GF-D8 (cell line): ENCODE data around the gene FAM90A1.
A peak's percentile ranks its signal among the peaks of the same experiment; 100 is the strongest.
"Not testable (repeated sequence)": the region's sequence is repeated elsewhere in the genome, so short reads cannot be mapped to it uniquely, and the experiment has no call there.

ENCODE experiments used
- DNase-seq: peaks from one replicate; lab custom pipeline; 2025; lab: John Stamatoyannopoulos, UW

The FAM90A1 gene

DNA sequence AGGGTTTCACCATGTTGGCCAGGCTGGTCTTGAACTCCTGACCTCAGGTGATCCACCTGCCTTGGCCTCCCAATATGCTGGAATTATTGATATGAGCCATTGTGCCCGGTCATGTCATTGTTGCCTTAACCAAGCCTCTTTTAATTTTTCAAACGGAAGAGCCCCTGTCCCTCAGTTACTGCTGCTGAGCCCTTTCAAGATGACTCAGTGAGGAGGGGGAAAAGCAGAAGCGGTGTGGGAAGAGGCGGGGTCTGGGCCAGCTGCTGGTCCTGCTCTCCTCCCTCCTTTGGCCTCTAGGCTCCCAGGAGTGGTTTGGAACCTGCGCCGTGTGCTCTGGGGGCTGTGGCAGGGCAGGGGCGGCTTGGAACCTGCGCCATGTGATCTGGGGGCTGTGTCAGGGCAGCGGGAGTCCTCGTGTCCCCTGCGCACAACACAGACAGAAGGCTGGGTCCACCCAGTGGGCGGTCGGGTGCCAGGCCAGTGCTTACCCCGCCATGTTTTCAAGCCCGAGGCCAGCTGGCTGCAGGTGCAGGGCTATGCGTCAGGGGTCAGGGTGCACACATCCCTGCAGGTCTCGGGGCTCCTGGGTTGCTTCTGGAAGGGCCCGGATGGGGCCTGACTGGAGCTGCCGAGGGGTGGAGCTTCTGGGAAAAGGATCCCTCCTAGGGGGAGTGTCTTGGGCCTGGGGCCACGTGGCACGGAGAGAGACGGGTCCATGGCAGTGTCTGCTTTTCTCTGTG is at the start of gene FAM90A1:
FAM90A1 (minus strand) TSS at position 627 of the 740 bp plus-strand sequence. CDS start 2,786 bp downstream, outside the sequence.
- DNase-seq = not testable (repeated sequence)

- DNase-seq = not testable (repeated sequence)
These were observed 49.0 kb upstream of the FAM90A1 start for GRCh38 chr12:8276397-8276796.

DNA sequence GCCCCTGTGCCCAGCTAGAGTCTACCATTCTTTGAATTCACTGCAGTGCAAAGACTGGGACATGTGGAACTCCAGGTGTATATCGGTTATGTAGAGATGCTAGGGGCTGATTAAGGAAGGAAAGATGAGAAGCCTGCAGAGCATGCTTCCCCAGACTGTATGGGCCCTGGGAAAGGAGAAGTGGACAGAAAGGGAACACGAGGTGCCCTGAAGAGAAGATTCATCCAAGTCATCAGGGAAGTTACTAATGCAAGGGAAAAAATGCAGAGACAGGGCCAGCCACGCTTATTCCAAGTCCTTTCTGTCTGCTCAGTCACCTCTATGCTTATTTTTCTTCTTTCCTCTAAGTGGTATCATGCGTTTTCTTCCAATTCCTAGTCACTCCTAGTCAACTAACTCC is 39.3 kb upstream of the FAM90A1 start:
- not testable (repeated sequence) for DNase-seq

DNA sequence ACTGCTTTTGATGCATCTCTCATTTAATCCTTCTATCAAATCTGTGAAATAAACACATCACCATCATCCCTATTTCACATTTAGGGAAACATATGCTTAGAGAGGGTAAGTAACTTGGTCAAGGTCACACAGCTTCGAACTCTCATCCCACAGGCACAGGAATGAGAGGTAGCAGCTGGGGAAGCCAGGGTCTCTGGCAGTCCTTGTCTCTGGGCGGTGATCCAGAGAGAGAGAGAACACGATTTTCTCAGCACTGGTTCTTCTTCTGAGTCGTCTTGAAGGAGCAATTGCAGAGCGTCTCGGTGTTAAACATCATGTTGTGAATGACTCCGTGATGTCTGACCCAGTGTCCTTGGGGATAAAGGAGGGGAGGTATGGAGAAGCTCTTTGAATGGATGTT is 36.8 kb upstream of the FAM90A1 start:
- not testable (repeated sequence) for DNase-seq

DNA sequence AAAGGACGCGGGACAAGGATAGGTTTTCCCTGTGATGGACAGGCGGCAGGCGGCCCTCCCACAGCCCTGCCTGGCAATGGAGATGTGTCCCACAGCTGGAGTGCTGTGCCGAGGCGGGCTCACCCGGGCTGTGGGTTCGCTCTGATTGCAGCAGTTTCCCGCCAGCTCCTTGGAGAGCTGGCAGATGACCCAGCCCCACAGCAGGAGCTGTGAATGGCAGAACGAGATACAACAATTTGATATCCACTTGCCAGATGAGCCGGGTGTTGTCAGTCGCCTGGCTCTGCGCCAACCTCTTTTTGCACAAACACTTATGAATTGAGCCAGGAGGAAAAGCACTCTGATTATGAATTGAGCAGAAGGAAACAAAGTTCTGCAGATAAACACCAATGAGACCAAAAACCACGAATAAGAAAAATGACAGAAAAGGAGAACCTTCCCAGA is 33.7 kb upstream of the FAM90A1 start:
- not testable (repeated sequence) for DNase-seq

GRCh38 chr12:8256356-8256755 is 28.9 kb upstream of the FAM90A1 start:
- not testable (repeated sequence) for DNase-seq

DNA sequence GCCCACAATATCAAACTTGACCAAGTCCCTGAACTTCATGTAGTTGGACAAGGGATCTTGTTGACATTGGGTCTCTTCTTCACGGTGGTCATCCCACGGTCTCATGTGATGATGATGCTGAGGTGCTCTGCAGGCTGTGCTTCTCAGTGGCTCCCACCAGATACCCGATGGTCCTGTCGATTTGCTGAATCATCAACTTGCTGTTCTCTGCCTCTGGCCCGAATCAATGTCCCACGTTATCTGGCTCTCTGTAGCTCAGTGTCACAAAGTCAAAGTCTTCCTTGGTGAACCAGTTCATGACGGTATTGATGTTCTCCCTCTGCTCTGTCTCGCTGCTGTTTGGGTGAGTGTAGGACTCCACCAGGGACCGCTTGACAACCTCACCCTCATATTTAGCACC is 27.3 kb upstream of the FAM90A1 start:
- not testable (repeated sequence) for DNase-seq

DNA sequence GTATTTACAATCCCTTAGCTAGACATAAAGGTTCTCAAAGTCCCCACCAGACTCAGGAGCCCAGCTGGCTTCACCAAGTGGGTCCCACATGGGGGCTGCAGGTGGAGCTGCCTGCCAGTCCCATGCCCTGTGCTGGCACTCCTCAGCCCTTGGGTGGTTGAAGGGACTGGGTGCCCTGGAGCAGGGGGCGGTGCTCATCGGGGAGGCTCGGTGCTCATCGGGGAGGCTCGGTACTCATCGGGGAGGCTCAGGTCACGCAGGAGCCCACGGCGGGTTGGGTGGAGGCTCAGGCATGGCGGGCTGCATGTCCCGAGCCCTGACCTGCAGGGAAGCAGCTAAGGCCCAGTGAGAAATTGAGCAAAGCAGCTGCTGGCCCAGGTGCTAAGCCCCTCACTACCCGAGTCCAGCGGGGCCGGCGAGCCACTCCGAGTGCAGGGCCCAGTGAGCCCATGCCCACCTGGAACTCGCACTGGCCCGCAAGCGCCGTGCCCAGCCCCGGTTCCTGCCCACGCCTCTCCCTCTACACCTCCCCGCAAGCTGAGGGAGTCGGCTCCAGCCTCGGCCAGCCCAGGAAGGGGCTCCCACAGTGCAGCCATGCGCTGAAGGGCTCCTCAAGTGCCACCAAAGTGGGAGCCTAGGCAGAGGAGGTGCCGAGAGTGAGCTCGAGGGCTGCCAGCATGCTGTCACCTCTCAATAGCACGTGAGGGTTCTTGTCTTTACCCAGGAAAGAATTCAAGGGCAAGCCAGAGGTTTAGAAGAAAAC is 24.8 kb upstream of the FAM90A1 start:
- DNase-seq = not testable (repeated sequence)

DNA sequence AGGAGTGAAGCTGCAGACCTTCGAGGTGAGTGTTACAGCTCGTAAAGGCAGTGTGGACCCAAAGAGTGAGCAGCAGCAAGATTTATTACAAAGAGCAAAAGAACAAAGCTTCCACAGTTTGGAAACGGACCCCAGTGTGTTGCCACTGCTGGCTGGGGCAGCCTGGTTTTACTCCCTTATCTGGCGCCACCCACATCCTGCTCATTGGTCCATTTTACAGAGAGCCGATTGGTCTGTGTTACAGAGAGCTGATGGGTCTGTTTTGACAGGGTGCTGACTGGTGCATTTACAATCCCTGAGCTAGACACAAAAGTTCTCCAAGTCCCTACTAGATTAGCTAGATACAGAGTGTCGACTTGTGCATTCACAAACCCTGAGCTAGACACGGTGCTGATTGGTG is 24.2 kb upstream of the FAM90A1 start:
- not testable (repeated sequence) for DNase-seq

GRCh38 chr12:8246941-8247535 is 19.6 kb upstream of the FAM90A1 start:
- not testable (repeated sequence) for DNase-seq

DNA sequence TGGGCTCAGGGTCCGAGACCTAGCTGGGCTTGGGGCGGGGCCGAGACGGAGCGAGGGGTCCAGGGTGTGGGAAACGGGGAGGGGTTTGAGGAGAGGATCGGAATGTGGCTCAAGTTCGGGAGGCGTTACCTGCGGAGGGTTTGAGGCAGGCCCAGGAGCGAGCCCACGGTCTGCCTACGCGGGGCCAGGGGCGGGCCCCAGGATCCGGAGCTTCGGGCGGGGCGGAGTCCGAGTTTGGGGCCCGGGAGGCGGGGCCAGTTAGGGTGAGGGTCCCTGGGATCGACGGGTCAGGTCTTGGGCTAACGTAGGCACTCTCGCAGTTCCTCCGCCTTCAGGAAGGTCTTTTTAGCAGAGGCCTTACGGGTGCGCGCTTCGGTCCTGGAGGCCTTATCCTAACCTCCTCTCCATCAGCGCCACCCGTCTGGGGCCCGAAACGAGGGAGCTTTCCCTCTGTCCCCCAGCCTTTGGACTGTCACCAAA is 16.3 kb upstream of the FAM90A1 start:
- not testable (repeated sequence) for DNase-seq

DNA sequence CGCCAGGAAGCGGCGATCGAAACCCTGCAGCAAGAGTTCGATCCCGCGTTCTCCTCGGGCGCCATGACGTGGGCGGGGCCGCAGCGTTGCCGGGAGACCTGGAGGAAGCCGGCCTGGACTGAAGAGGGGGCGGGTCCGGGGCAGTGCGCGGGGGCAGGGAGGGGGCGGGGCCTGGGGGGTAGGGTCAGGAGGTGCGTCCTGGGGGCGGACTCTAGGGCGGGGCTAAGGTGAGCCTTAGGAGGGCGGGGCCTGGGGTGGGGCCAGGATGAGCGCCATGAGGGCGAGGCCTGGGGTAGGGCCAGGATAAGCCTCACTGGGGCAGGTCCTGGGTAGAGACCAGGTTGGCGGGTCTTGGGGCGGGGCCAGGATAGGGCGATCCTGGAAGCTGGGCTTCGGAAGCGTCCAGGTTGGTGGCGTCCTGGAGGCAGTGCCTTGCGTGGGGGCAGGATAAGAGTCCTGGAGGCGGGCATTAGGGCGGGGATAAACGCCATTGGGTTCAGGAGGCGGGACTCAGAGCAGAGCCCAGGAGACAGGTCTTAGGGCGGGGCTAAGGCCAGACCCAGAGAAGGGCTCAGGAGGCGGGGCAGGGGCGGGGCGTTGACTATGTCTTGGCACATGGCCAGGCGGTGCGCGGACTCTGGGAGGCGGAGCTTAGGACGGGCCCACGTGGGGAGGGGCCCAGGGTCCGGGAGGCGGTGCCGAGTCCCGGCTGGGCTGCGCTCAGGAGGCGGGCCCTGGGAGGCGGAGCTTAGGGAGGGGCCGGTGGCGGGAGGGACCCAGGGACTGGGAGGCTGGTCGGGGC is 15.7 kb upstream of the FAM90A1 start:
- peak; percentile 64 for DNase-seq

GRCh38 chr12:8242622-8242879 is 15.1 kb upstream of the FAM90A1 start:
- not testable (repeated sequence) for DNase-seq

DNA sequence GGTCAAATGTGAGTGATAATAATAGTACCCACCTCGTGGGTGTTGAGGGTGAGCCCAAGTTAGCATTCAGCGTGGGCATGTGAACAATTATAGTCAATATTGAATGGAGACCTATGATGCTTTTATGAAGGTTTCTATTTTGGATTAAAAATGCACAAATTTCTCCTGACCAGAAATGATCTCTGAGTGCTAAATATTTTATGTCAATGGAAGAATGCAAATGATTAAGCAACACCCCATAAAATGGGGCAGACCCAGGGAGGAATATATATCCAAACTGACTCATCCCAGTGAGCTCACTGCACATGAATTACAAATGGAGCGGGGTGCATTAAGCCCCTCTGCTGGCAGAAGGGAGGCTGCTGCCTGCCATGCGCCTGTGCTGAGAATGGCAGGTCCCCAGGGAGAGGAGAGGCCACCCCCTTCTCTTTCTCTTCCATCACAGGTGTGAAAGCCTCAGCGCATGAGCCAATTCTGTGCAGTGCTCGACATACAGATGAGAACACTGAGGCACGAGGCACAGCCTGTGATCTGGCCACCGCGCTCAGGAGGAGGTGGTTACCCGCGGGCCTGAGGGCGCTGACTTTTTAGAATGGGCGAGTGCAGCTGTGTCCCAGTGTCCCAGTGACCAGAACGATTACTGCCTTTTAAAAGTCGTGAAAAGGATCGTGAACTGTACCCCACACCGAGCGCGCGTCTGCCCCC is 14.7 kb upstream of the FAM90A1 start:
- not testable (repeated sequence) for DNase-seq

DNA sequence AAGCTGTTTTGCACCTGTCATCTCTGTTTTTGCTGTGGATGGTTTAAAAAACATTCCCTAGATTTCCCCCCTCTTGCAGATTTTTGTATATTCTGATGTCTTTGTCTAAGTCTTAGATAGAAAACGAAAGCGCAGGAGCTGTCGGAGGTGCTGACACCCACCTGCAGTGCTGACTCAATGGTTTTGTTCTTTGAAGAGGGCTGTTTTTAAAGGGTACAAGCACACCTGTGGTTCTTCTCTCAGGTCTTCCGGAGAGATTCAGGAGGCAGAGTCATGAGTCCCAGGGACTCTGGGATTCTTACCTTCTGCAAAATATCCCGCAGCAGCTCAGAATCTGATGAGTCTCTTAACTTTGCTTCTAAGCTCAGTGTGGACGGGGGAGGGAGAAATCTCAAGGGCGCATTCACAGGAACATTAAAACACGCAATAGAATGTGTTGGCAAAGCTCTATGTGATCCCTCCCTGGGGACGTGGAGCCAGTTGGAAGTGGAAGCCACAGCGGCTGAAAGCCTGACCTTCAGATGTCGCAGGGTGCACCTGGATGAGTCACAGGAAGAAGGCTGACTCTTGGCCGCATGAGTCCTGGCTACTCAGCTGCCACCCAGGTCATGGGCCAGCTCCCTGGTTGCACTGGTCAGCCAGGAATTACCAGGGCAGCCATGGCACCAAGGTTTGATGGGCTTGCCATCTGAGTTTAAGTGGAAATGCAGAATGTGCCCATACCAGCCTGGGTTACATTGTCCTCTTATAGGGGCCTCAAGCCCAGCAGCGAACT is 13.1 kb upstream of the FAM90A1 start:
- DNase-seq = not testable (repeated sequence)

GRCh38 chr12:8237031-8237430 is 9.6 kb upstream of the FAM90A1 start:
- not testable (repeated sequence) for DNase-seq

DNA sequence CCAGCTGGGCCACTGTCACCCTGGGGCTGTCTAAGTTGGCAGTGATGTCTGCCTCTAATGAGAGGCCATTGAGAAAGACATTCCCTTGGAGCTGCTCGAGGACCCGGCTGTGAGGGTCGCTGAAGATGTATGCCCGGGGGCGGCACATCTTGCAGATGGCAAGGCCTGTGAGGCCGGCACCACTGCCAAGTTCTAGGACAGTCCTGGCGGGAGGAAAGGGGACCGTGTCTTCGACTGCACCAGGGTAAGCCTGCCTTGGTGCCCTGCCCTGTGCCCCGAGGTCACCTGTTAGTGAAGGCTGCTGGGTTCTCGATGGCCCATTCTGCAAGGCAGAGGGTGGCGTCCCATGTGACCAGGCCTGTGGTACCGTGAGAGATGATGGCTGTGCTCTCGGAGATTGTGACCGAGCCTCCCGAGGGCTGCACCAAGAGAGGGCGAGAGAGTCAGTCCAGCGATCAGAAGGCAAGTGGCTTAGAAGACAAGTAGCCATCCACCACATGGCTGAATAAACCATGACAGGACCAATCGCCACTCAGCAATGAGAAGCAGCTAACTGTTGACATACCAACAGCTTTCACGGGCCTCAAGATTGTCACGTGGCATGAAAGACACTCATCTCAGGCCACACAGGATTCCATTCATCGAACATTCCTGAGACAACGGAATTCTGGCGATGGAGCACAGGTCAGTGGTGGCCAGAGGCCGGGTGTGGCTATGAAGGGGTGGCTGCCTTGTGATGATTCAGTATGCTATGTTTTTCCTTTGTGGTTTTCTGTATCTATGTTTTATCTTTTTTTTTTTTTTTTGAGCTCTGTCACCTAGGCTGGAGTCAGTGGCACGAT is 8.1 kb upstream of the FAM90A1 start:
- DNase-seq = not testable (repeated sequence)

DNA sequence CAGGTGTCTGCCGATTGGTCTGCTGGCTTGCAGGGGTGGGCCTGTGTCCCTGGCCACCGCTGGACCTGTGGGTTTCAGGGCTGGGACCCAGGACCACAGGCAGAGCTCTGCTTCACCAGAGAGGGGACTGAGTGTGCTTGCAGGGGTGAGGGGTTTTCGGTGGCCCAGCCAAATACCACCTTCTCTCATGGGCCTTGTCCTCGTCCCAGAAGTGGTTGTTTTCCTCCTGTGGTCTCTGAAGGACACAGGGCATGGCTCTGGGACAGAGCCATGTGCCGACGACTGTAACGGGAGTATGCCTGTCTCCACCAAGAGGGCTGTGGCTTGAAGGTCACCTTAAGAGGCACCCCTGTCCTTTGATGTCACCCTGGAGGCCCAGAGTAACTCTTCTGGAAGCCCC is 7.3 kb upstream of the FAM90A1 start:
- not testable (repeated sequence) for DNase-seq

DNA sequence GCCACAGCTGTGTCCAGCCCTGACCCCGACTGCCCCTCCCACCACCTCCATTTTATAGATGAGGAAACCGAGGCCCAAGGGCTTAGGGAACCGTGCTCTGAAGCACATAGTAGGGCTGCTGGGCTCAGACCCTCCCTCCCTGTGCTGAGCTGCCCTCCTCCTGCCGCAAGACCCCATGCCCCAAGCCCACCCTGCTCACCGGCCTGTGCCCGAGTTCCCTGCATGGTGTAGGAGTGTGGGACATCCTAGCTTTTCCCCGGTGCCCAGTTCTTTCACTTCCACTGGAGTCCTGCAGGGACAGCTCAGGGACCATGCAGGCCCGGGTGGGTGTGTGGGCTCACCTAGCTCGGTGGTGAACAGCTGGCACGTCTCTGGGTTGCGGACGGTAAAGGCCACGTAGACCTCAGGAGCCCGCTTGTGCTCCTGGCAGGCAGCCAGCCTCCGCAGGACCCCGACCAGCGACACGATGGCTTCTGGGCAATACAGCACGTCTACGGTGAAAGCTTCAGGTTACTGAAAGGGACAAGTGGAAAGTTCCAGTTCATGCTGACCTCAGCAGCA is 6.6 kb upstream of the FAM90A1 start:
- not testable (repeated sequence) for DNase-seq
